H1 (cell line): ENCODE results near the gene RNF186. TPM values are rescaled to one million over a fixed set of nuclear protein-coding genes. Genes with fewer than 3 reads are reported as not detected.

Experiments
- CEBPB ChIP-seq: IDR thresholded peaks from 2 replicates; pipeline ENCODE4 v1.6.1; 2012; ENCODE audit warnings: low read depth, low read length
- JUN ChIP-seq: IDR thresholded peaks from 2 replicates; pipeline ENCODE4 v1.6.1; 2011; ENCODE audit warnings: low read depth, mild to moderate bottlenecking, improper control_type of control experiment, low read length
- MAFK ChIP-seq: IDR thresholded peaks from 2 replicates; pipeline ENCODE4 v1.6.1; 2012; ENCODE audit warnings: low read depth, mild to moderate bottlenecking, improper control_type of control experiment, low read length
- POLR2AphosphoS5 ChIP-seq: IDR thresholded peaks from 2 replicates; pipeline ENCODE4 v1.6.1; 2011; ENCODE audit warnings: low read depth, low read length
- RXRA ChIP-seq: IDR thresholded peaks from 2 replicates; pipeline ENCODE4 v1.6.1; 2011; ENCODE audit warnings: low read depth, mild to moderate bottlenecking, low read length, moderate library complexity; ENCODE audit not compliant: insufficient read depth
- SP1 ChIP-seq: IDR thresholded peaks from 2 replicates; pipeline ENCODE4 v1.6.1; 2011; ENCODE audit warnings: low read depth, low read length
- TEAD4 ChIP-seq: IDR thresholded peaks from 2 replicates; pipeline ENCODE4 v1.6.1; 2012; ENCODE audit warnings: low read depth, low read length, inconsistent platforms, mixed read lengths
- polyA plus RNA-seq, 7 experiments: library from polyadenylated mRNA; depleted of rRNA in 3 of 7; stranded (reverse) in 5 of 7; unstranded in 2 of 7; fragments of >200 nt in 5 of 7; fragments of 200-250 nt in 2 of 7; gene quantifications; 1 replicate in 5 of 7; 2 replicates in 1 of 7; 4 replicates in 1 of 7; pipeline versions ENCODE4 v1.2.1 to v1.2.3, GENCODE V29; 2011 to 2013; ENCODE audit warnings: missing spikeins in 2 of 7, mixed read lengths in 2 of 7
- total RNA-seq: library from RNA; stranded (reverse); fragmentation: NEBNext Ultra II Directional; extraction: Animal tissue kit (Norgen Biotek cat#: 25700); gene quantifications from 2 replicates; pipeline ENCODE4 v1.2.1, GENCODE V29; 2021

Gene RNF186
- total and polyA plus RNA-seq, 2 of the 8 experiments (the other 6 are each of a cell fraction or from before 2014, with no cell fraction given) = not detected

GRCh38 chr1:19780267-19780877 lies 34.7 kb downstream of the RNF186 start (continued):
- TF ChIP-seq TEAD4 (peak; percentile 37; the same call in 1 of the 2 replicates), CEBPB (peak; percentile 86), SP1 (peak; percentile 65), MAFK (no peak), POLR2AphosphoS5 (peak; percentile 100), RXRA (0 out of 2 replicates have a peak, but pooled peaks have one; percentile 84), JUN (peak; percentile 23; the same call in 1 of the 2 replicates)
